Measurements from ENCODE around the gene ITGB1. TPM values are rescaled to one million over a fixed set of nuclear protein-coding genes. Genes with fewer than 3 reads are reported as not detected.

Gene ITGB1
- total and polyA plus RNA-seq, 3 experiments from 2014 or later: 75.5 to 342 (median 82.1) TPM

GRCh38 chr10:32854435-32854834, 103.6 kb downstream of the ITGB1 start:
- Histone ChIP-seq H3K9me3 (ENCODE audit: low read length) (no peaks in the 10 kb centered on the region), H3K4me1 (ENCODE audit: insufficient read depth, low read length) (no peaks in the 10 kb centered on the region), H3K27me3 (ENCODE audit: insufficient read depth, low read length, poor library complexity, severe bottlenecking) (no peaks in the 10 kb centered on the region), H3K27ac (ENCODE audit: low read depth, low read length) (no peak overlapping the region), H3K36me3 (ENCODE audit: insufficient read depth, low read length) (no peaks in the 10 kb centered on the region), H3K4me3 (ENCODE audit: low read length) (no peak overlapping the region)
- ChIA-PET POLR2A (no interaction called here), CTCF (no interaction called here)
- Mint-ChIP-seq H3K36me3 (peaks cover 0 to 13% (median 4%) of the 10 kb centered on the region in 3 donors), H3K4me3 (no peak overlapping the region), H3K27ac (no peak overlapping the region), H3K27me3 (peaks cover 0 to 1% of the 10 kb centered on the region in 2 donors), H3K9me3 (no peaks in the 10 kb centered on the region), H3K4me1 (peaks cover 7 to 12% (median 10%) of the 10 kb centered on the region in 3 donors)
- no peak for DNase-seq

- H3K4me1 Mint-ChIP-seq: peaks cover 7 to 12% (median 10%) of the 10 kb centered on the region in 3 donors
- H3K4me1 ChIP-seq (ENCODE audit: insufficient read depth, low read length): no peaks in the 10 kb centered on the region
- no peak overlapping the region for H3K27ac ChIP-seq (ENCODE audit: low read depth, low read length)
- no peak for DNase-seq
- H3K36me3 ChIP-seq (ENCODE audit: insufficient read depth, low read length): no peaks in the 10 kb centered on the region
- CTCF ChIA-PET: no interaction called here
- H3K27ac Mint-ChIP-seq: no peak overlapping the region
- no peak overlapping the region for H3K4me3 Mint-ChIP-seq
- H3K9me3 Mint-ChIP-seq: no peaks in the 10 kb centered on the region
- H3K4me3 ChIP-seq (ENCODE audit: low read length): no peak overlapping the region
- H3K9me3 ChIP-seq (ENCODE audit: low read length): no peaks in the 10 kb centered on the region
- H3K27me3 ChIP-seq (ENCODE audit: insufficient read depth, low read length, poor library complexity, severe bottlenecking): no peaks in the 10 kb centered on the region
- POLR2A ChIA-PET: no interaction called here
- peaks cover 0 to 7% (median 5%) of the 10 kb centered on the region in 3 donors for H3K36me3 Mint-ChIP-seq
- peaks cover 0 to 1% of the 10 kb centered on the region in 2 donors for H3K27me3 Mint-ChIP-seq
These were observed 106.7 kb downstream of the ITGB1 start for GRCh38 chr10:32851301-32851700.
